GM12878 (cell line): ENCODE results near the gene CRACDL. TPM values are rescaled to one million over a fixed set of nuclear protein-coding genes. Genes with fewer than 3 reads are reported as not detected.

Source experiments
- PRDM15 ChIP-seq: fragments of 450-650 bp; formaldehyde crosslinking; IDR thresholded peaks from 2 replicates; pipeline ENCODE4 v1.4.0; 2020; ENCODE audit warnings: mild to moderate bottlenecking, moderate library complexity
- RFX5 ChIP-seq: IDR thresholded peaks from 2 replicates; pipeline ENCODE4 v1.6.1; 2011; ENCODE audit warnings: low read depth, low read length, improper control_type of control experiment
- SKIL ChIP-seq: fragments of 450-650 bp; IDR thresholded peaks from 2 replicates; pipeline ENCODE4 v1.6.1; 2017; ENCODE audit warnings: mild to moderate bottlenecking, low read depth, inconsistent platforms; ENCODE audit not compliant: poor library complexity, severe bottlenecking
- ZNF687 ChIP-seq: fragments of 450-650 bp; IDR thresholded peaks from 2 replicates; pipeline ENCODE4 v1.6.1; 2017; ENCODE audit warnings: mild to moderate bottlenecking, moderate library complexity
- polyA plus RNA-seq, 11 experiments: library from polyadenylated mRNA; depleted of rRNA in 4 of 11; unstranded in 6 of 11; stranded (reverse) in 5 of 11; fragments of >200 nt; fragmentation: Nextera tagmentation in 4 of 11; fragmentation: Illumina TruSeq in 1 of 11; extraction: Ambion mirVana in 4 of 11; extraction: Trizol in 1 of 11; gene quantifications; 1 replicate in 1 of 11; 2 replicates in 10 of 11; pipeline versions ENCODE4 v1.2.1 to v1.2.3, GENCODE V29; 2011 to 2016; ENCODE audit warnings: inconsistent platforms in 2 of 11, missing spikeins in 2 of 11, low read depth in 1 of 11
- total RNA-seq, 4 experiments: library from RNA; depleted of rRNA in 3 of 4; stranded (reverse); fragments of >200 nt in 3 of 4; fragmentation: Illumina TruSeq in 1 of 4; extraction: Trizol in 1 of 4; gene quantifications; 2 replicates each; pipeline versions ENCODE4 v1.2.1 to v1.2.3, GENCODE V29; 2013 to 2021

The CRACDL gene
- total and polyA plus RNA-seq, 10 of the 15 experiments (the other 5 are each of a cell fraction or from before 2014, with no cell fraction given), result 0.03 to 0.72 (median 0.14) TPM

- TF ChIP-seq PRDM15 (no peak), ZNF687 (no peak), SKIL (no peak), RFX5 (no peak)
These were observed 43.2 kb downstream of the CRACDL start (continued) for GRCh38 chr2:98892871-98893270.
